ENCODE measurements around the gene ZNF814. TPM values are rescaled to one million over a fixed set of nuclear protein-coding genes. Genes with fewer than 3 reads are reported as not detected.
"Not testable (repeated sequence)": the region's sequence is repeated elsewhere in the genome, so short reads cannot be mapped to it uniquely, and the experiment has no call there.

Gene ZNF814
- total RNA-seq, 2 donors from 2014 or later, result 10.9 to 12.7 TPM

- Histone ChIP-seq H3K4me1 (ENCODE audit: control insufficient read depth in 1 of 2, low read depth in 2 of 2) (peaks cover 5 to 6% of the 10 kb centered on the region in 2 donors), H3K27ac (no peak overlapping the region), H3K36me3 (no peaks in the 10 kb centered on the region), H3K9me3 (no peaks in the 10 kb centered on the region), H3K27me3 (replicated peaks; ENCODE audit: insufficient read depth) (no peaks in the 10 kb centered on the region), H3K4me3 (no peak overlapping the region)
- no peak for ATAC-seq (ENCODE audit: insufficient number of reproducible peaks, low FRiP score, low read depth)
- DNase-seq (ENCODE audit: low spot score), result no peak
- TF ChIP-seq, protein P1, sequence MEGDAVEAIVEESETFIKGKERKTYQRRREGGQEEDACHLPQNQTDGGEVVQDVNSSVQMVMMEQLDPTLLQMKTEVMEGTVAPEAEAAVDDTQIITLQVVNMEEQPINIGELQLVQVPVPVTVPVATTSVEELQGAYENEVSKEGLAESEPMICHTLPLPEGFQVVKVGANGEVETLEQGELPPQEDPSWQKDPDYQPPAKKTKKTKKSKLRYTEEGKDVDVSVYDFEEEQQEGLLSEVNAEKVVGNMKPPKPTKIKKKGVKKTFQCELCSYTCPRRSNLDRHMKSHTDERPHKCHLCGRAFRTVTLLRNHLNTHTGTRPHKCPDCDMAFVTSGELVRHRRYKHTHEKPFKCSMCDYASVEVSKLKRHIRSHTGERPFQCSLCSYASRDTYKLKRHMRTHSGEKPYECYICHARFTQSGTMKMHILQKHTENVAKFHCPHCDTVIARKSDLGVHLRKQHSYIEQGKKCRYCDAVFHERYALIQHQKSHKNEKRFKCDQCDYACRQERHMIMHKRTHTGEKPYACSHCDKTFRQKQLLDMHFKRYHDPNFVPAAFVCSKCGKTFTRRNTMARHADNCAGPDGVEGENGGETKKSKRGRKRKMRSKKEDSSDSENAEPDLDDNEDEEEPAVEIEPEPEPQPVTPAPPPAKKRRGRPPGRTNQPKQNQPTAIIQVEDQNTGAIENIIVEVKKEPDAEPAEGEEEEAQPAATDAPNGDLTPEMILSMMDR (IDR thresholded peaks at IDR 0.05), result no peak
These were observed 63.3 kb downstream of the ZNF814 start for GRCh38 chr19:57825511-57825910.

GRCh38 chr19:57823608-57824007 lies 65.2 kb downstream of the ZNF814 start:
- not testable (repeated sequence) for ATAC-seq (ENCODE audit: insufficient number of reproducible peaks, low FRiP score, low read depth); H3K36me3 ChIP-seq; H3K27me3 ChIP-seq (replicated peaks; ENCODE audit: insufficient read depth); DNase-seq (ENCODE audit: low spot score); H3K9me3 ChIP-seq; H3K4me3 ChIP-seq; H3K27ac ChIP-seq
- H3K4me1 ChIP-seq (ENCODE audit: control insufficient read depth in 1 of 2, low read depth in 2 of 2), result peaks cover 8 to 10% of the 10 kb centered on the region in 2 donors

- not testable (repeated sequence) for H3K36me3 ChIP-seq; DNase-seq (ENCODE audit: low spot score); ATAC-seq (ENCODE audit: insufficient number of reproducible peaks, low FRiP score, low read depth); H3K4me3 ChIP-seq; H3K9me3 ChIP-seq; H3K27ac ChIP-seq; H3K27me3 ChIP-seq (replicated peaks; ENCODE audit: insufficient read depth)
- peaks cover 8 to 10% of the 10 kb centered on the region in 2 donors for H3K4me1 ChIP-seq (ENCODE audit: control insufficient read depth in 1 of 2, low read depth in 2 of 2)
These were observed 65.7 kb downstream of the ZNF814 start for GRCh38 chr19:57823155-57823554.

DNA sequence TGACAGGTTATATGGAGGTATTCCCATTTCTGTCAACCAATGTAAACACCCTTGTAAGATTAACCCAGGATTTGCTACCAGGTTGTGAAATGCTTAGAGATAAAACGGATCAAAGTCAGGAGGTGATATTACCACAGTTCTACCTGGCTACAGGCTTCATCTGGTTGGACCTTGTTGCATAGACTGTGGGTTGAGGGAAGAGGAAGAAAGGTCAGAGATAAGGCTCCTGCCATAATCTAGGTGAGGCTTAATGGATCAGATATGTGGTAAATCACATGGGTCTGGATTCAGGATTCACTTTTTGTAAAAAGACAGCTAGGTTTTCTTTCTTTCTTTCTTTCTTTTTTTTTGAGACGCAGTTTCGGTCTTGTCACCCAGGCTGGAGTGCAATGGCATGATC lies 67.3 kb downstream of the ZNF814 start:
- not testable (repeated sequence) for H3K27ac ChIP-seq; H3K9me3 ChIP-seq; H3K36me3 ChIP-seq; H3K4me3 ChIP-seq; ATAC-seq (ENCODE audit: insufficient number of reproducible peaks, low FRiP score, low read depth); DNase-seq (ENCODE audit: low spot score); H3K27me3 ChIP-seq (replicated peaks; ENCODE audit: insufficient read depth)
- H3K4me1 ChIP-seq (ENCODE audit: control insufficient read depth in 1 of 2, low read depth in 2 of 2), result peaks cover 8 to 10% of the 10 kb centered on the region in 2 donors

- H3K36me3 ChIP-seq; ATAC-seq (ENCODE audit: insufficient number of reproducible peaks, low FRiP score, low read depth); H3K9me3 ChIP-seq; H3K4me3 ChIP-seq; H3K27me3 ChIP-seq (replicated peaks; ENCODE audit: insufficient read depth); DNase-seq (ENCODE audit: low spot score); H3K27ac ChIP-seq: not testable (repeated sequence)
- H3K4me1 ChIP-seq (ENCODE audit: control insufficient read depth in 1 of 2, low read depth in 2 of 2), result peaks cover 8 to 10% of the 10 kb centered on the region in 2 donors
These were observed 67.7 kb downstream of the ZNF814 start for GRCh38 chr19:57821095-57821494.

DNA sequence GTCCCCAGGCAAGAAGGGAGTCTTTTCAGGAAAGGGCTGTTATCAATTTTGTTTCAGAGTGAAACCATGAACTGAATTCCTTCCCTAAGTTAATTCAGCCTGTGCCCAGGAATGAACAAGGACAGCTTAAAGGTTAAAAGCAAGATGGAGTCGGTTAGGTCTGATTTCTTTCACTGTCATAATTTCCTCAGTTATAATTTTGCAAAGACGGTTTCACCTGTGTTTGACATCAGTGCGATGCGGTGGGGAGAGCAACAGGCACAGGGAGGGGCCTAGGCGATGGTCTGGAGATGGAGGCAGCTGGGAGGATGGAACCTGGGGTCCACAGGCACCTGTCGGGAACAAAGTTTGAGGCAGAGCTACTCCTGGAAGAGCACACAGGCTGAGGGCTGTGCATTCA lies 68.2 kb downstream of the ZNF814 start:
- H3K4me3 ChIP-seq, result peak overlapping the region; percentile 96
- no peaks in the 10 kb centered on the region for H3K9me3 ChIP-seq
- no peak overlapping the region for H3K27ac ChIP-seq
- ATAC-seq (ENCODE audit: insufficient number of reproducible peaks, low FRiP score, low read depth), result no peak
- TF ChIP-seq, protein P1 (IDR thresholded peaks at IDR 0.05), result no peak
- no peaks in the 10 kb centered on the region for H3K36me3 ChIP-seq
- DNase-seq (ENCODE audit: low spot score), result no peak
- H3K27me3 ChIP-seq (replicated peaks; ENCODE audit: insufficient read depth), result no peaks in the 10 kb centered on the region
- peaks cover 8 to 10% of the 10 kb centered on the region in 2 donors for H3K4me1 ChIP-seq (ENCODE audit: control insufficient read depth in 1 of 2, low read depth in 2 of 2)

DNA sequence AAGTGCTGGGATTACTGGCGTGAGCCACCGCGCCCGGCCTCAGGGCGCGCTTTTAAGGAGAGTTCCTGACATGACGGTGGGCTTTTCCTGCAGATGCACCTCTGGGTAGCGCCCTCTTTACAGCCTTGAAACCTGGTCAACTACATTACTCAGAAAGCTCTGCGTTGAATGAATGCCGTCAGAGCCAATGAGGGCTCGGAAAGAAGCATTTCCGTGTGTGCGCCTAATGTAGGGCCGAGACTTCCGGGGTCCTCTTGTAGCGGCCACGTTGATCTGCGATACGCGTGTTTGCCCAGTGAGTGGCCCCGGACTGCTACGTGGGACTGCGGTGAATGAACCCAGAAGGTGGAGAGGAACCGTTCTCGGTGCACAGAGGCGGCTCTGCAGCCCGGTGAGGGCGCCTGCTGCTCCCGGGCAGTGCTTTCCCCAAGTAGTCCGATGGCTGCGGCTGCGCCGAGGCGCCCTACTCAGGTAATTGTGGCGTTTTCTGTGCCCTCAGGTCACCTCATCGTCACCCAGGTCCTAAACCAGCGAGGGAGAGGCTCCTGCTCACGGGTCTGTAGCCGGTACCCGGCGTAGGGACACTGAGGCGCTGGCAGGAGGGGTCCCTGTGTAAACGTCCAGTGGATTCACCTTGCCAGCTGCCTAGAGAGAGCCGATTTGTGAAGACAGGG lies 69.2 kb downstream of the ZNF814 start:
- Histone ChIP-seq H3K4me1 (ENCODE audit: control insufficient read depth in 1 of 2, low read depth in 2 of 2) (peaks cover 10 to 13% of the 10 kb centered on the region in 2 donors), H3K36me3 (no peaks in the 10 kb centered on the region), H3K27me3 (replicated peaks; ENCODE audit: insufficient read depth) (no peaks in the 10 kb centered on the region), H3K4me3 (peak overlapping the region; percentile 96), H3K9me3 (no peaks in the 10 kb centered on the region), H3K27ac (peak overlapping the region; percentile 62 to 69)
- TF ChIP-seq, protein P1 (IDR thresholded peaks at IDR 0.05), result peak; percentile 5
- ATAC-seq (ENCODE audit: insufficient number of reproducible peaks, low FRiP score, low read depth) (peak; percentile 77), DNase-seq (ENCODE audit: low spot score) (peak; percentile 59)
